Activated CD4-positive, alpha-beta T cell treated with anti-CD3 and anti-CD28 coated beads, Interleukin-2, amount 50 U/mL, for 48 hours (primary cell): ENCODE data around the gene RGS17.

ENCODE experiments used
- DNase-seq, 2 experiments: peaks; one replicate each; pipeline ENCODE4 v3.0.0-alpha.2; 2020

The RGS17 gene

GRCh38 chr6:153081914-153082313 is 49.2 kb downstream of the RGS17 start:
- DNase-seq = no peak

GRCh38 chr6:153076431-153076830 is 54.7 kb downstream of the RGS17 start:
- no peak for DNase-seq

- DNase-seq = no peak
These were observed 56.3 kb downstream of the RGS17 start for GRCh38 chr6:153074761-153075160.

- DNase-seq = no peak
These were observed 57.2 kb downstream of the RGS17 start for GRCh38 chr6:153073841-153074240.

GRCh38 chr6:153070756-153071155 is 60.3 kb downstream of the RGS17 start:
- no peak for DNase-seq

GRCh38 chr6:153069897-153070296 is 61.2 kb downstream of the RGS17 start:
- no peak for DNase-seq

- no peak for DNase-seq
These were observed 65.9 kb downstream of the RGS17 start for GRCh38 chr6:153065222-153065621.

GRCh38 chr6:153063936-153064335 is 67.1 kb downstream of the RGS17 start:
- DNase-seq = no peak

- no peak for DNase-seq
These were observed 68.6 kb downstream of the RGS17 start for GRCh38 chr6:153062516-153062915.

- DNase-seq = no peak
These were observed 71.3 kb downstream of the RGS17 start for GRCh38 chr6:153059757-153060156.

GRCh38 chr6:153059311-153059710 is 71.8 kb downstream of the RGS17 start:
- DNase-seq = no peak

GRCh38 chr6:153058909-153059308 is 72.2 kb downstream of the RGS17 start:
- DNase-seq = no peak

GRCh38 chr6:153058291-153058690 is 72.8 kb downstream of the RGS17 start:
- no peak for DNase-seq

- no peak for DNase-seq
These were observed 74.8 kb downstream of the RGS17 start for GRCh38 chr6:153056308-153056707.

- DNase-seq = no peak
These were observed 79.3 kb downstream of the RGS17 start for GRCh38 chr6:153051801-153052200.

- DNase-seq = no peak
These were observed 82.5 kb downstream of the RGS17 start for GRCh38 chr6:153048631-153049030.

GRCh38 chr6:153047386-153047785 is 83.7 kb downstream of the RGS17 start:
- no peak for DNase-seq

- DNase-seq = no peak
These were observed 85.8 kb downstream of the RGS17 start for GRCh38 chr6:153045271-153045670.

GRCh38 chr6:153044295-153044694 is 86.8 kb downstream of the RGS17 start:
- no peak for DNase-seq

- DNase-seq = no peak
These were observed 87.4 kb downstream of the RGS17 start for GRCh38 chr6:153043719-153044118.

GRCh38 chr6:153038378-153039057 is 92.6 kb downstream of the RGS17 start:
- no peak for DNase-seq

- DNase-seq = no peak
These were observed 96.9 kb downstream of the RGS17 start for GRCh38 chr6:153034139-153034538.

- no peak for DNase-seq
These were observed 98.7 kb downstream of the RGS17 start for GRCh38 chr6:153032255-153032882.

- no peak for DNase-seq
These were observed 99.6 kb downstream of the RGS17 start for GRCh38 chr6:153031335-153031955.
